Neural cell (in vitro differentiated cells): ENCODE results near the gene IMMP2L.

Experiments used
- CTCF ChIP-seq: fragments of 450-650 bp; IDR thresholded peaks from 2 replicates; pipeline ENCODE4 v1.5.1; 2014; ENCODE audit warnings: antibody characterized with exemption, mild to moderate bottlenecking, moderate library complexity; ENCODE audit not compliant: poor library complexity, severe bottlenecking
- EP300 ChIP-seq: fragments of 450-650 bp; conservative IDR thresholded peaks from 2 replicates; pipeline ENCODE4 v1.6.1; 2014; ENCODE audit warnings: antibody characterized with exemption, mild to moderate bottlenecking, moderate library complexity; ENCODE audit not compliant: poor library complexity, severe bottlenecking
- EZH2 ChIP-seq: fragments of 200-600, 300-800 bp; shearing (Covaris generic), sonication (generic); IDR thresholded peaks from 2 replicates; pipeline ENCODE4 v1.6.1; 2014; ENCODE audit warnings: antibody characterized with exemption, low read length, borderline replicate concordance, mild to moderate bottlenecking; ENCODE audit not compliant: insufficient read depth, poor library complexity, severe bottlenecking
- MXI1 ChIP-seq: fragments of 450-650 bp; conservative IDR thresholded peaks from 2 replicates; pipeline ENCODE4 v1.6.1; 2014; ENCODE audit warnings: antibody characterized with exemption, mild to moderate bottlenecking; ENCODE audit not compliant: poor library complexity, severe bottlenecking
- POLR2AphosphoS5 ChIP-seq: IDR thresholded peaks from 2 replicates; pipeline ENCODE4 v1.6.1; 2012
- RAD21 ChIP-seq: fragments of 450-650 bp; conservative IDR thresholded peaks from 2 replicates; pipeline ENCODE4 v1.6.1; 2014; ENCODE audit warnings: antibody characterized with exemption, mild to moderate bottlenecking, moderate library complexity
- TAF1 ChIP-seq: IDR thresholded peaks from 2 replicates; pipeline ENCODE4 v1.6.1; 2012; ENCODE audit warnings: low read depth
- TF ChIP-seq, protein P1 (sequence below): IDR thresholded peaks from 2 replicates; pipeline ENCODE4 v1.6.1; 2012; ENCODE audit warnings: borderline replicate concordance

DNA sequence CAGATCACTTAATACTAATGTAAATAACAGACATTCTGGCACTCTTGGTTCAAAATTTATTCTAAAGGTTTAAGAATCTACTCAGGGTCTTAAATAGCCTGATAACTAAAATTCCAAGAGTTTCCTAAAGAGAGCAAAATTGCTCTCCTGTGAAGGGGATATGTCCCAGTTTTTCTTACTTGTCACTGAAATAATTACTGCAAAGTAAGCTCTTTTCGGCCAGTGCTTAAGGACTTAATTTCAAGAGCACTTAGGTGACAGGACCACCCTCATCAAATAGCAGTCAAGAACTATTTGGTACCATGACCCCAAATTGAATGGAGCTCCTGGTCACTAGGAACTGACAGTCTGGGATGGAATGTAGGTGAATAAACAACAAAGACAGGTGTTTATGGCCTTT, 1.8 kb upstream of the IMMP2L start:
- TF ChIP-seq CTCF (no peak), EZH2 (no peak), EP300 (no peak), POLR2AphosphoS5 (no peak), RAD21 (no peak), TAF1 (no peak), MXI1 (no peak)
- TF ChIP-seq, protein P1, sequence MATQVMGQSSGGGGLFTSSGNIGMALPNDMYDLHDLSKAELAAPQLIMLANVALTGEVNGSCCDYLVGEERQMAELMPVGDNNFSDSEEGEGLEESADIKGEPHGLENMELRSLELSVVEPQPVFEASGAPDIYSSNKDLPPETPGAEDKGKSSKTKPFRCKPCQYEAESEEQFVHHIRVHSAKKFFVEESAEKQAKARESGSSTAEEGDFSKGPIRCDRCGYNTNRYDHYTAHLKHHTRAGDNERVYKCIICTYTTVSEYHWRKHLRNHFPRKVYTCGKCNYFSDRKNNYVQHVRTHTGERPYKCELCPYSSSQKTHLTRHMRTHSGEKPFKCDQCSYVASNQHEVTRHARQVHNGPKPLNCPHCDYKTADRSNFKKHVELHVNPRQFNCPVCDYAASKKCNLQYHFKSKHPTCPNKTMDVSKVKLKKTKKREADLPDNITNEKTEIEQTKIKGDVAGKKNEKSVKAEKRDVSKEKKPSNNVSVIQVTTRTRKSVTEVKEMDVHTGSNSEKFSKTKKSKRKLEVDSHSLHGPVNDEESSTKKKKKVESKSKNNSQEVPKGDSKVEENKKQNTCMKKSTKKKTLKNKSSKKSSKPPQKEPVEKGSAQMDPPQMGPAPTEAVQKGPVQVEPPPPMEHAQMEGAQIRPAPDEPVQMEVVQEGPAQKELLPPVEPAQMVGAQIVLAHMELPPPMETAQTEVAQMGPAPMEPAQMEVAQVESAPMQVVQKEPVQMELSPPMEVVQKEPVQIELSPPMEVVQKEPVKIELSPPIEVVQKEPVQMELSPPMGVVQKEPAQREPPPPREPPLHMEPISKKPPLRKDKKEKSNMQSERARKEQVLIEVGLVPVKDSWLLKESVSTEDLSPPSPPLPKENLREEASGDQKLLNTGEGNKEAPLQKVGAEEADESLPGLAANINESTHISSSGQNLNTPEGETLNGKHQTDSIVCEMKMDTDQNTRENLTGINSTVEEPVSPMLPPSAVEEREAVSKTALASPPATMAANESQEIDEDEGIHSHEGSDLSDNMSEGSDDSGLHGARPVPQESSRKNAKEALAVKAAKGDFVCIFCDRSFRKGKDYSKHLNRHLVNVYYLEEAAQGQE: no peak
